Neural progenitor cell (in vitro differentiated cells): ENCODE results near the gene RPL6. TPM values are rescaled to one million over a fixed set of nuclear protein-coding genes. Genes with fewer than 3 reads are reported as not detected.
"Not testable (repeated sequence)": the region's sequence is repeated elsewhere in the genome, so short reads cannot be mapped to it uniquely, and the experiment has no call there.

Experiments used
- DNase-seq: peaks from one replicate; pipeline ENCODE4 v3.0.0-alpha.2; 2016; ENCODE audit warnings: low spot score
- H2AFZ ChIP-seq: fragments of 200-600 bp; sonication (generic); replicated peaks from 2 replicates; pipeline ENCODE4 v1.6.1; 2016; ENCODE audit warnings: antibody characterized with exemption
- H3F3A ChIP-seq: fragments of 200-600 bp; sonication (generic); 2 replicates; pipeline ENCODE4 v1.6.1; 2016; ENCODE audit warnings: antibody characterized with exemption, low read depth
- H3K27ac ChIP-seq: fragments of 200-600 bp; sonication (generic); 2 replicates; pipeline ENCODE4 v1.5.1; 2016; ENCODE audit warnings: mild to moderate bottlenecking
- H3K27me3 ChIP-seq: fragments of 200-600 bp; sonication (generic); 2 replicates; pipeline ENCODE4 v1.6.1; 2016; ENCODE audit warnings: mild to moderate bottlenecking, moderate library complexity
- H3K36me3 ChIP-seq: fragments of 200-600 bp; sonication (generic); 2 replicates; pipeline ENCODE4 v1.5.1; 2016
- H3K4me1 ChIP-seq: fragments of 200-600 bp; sonication (generic); 2 replicates; pipeline ENCODE4 v1.6.1; 2016; ENCODE audit warnings: mixed run types
- H3K4me2 ChIP-seq: fragments of 200-600 bp; sonication (generic); 2 replicates; pipeline ENCODE4 v1.6.1; 2016
- H3K4me3 ChIP-seq: fragments of 200-600 bp; sonication (generic); 2 replicates; pipeline ENCODE4 v1.5.1; 2016
- H3K79me2 ChIP-seq: fragments of 200-600 bp; sonication (generic); 2 replicates; pipeline ENCODE4 v1.6.1; 2016; ENCODE audit warnings: low read depth
- H3K9ac ChIP-seq: fragments of 200-600 bp; sonication (generic); 2 replicates; pipeline ENCODE4 v1.6.1; 2016
- H3K9me3 ChIP-seq: fragments of 200-600 bp; sonication (generic); 2 replicates; pipeline ENCODE4 v1.5.1; 2016; ENCODE audit warnings: low read depth
- H4K20me1 ChIP-seq: fragments of 200-600 bp; sonication (generic); 2 replicates; pipeline ENCODE4 v1.6.1; 2016; ENCODE audit warnings: low read depth
- H3K27ac Mint-ChIP-seq: 3 replicates; pipeline ENCODE4 v1.8.0; 2021; ENCODE audit warnings: mixed read lengths
- H3K27me3 Mint-ChIP-seq: 2 replicates; pipeline ENCODE4 v1.8.0; 2022; ENCODE audit warnings: low read depth, mild to moderate bottlenecking, inconsistent platforms, moderate library complexity, mixed read lengths; ENCODE audit not compliant: insufficient read depth
- H3K36me3 Mint-ChIP-seq: 3 replicates; pipeline ENCODE4 v1.8.0; 2021; ENCODE audit warnings: mixed read lengths
- H3K4me1 Mint-ChIP-seq: 3 replicates; pipeline ENCODE4 v1.8.0; 2021; ENCODE audit warnings: mixed read lengths
- H3K4me3 Mint-ChIP-seq: 3 replicates; pipeline ENCODE4 v1.8.0; 2021; ENCODE audit warnings: mild to moderate bottlenecking, moderate library complexity, mixed read lengths
- H3K9me3 Mint-ChIP-seq: 3 replicates; pipeline ENCODE4 v1.8.0; 2020; ENCODE audit warnings: mixed read lengths
- CTCF ChIP-seq: fragments of 200-600 bp; sonication (generic); IDR thresholded peaks from 2 replicates; pipeline ENCODE4 v1.5.1; 2017; ENCODE audit warnings: antibody characterized with exemption, mild to moderate bottlenecking
- EZH2 ChIP-seq: fragments of 200-600 bp; sonication (generic); IDR thresholded peaks from 2 replicates; pipeline ENCODE4 v1.6.1; 2017; ENCODE audit warnings: antibody characterized with exemption, mild to moderate bottlenecking, moderate library complexity
- EZH2phosphoT487 ChIP-seq: fragments of 200-600 bp; sonication (generic); IDR thresholded peaks from 2 replicates; pipeline ENCODE4 v1.6.1; 2017; ENCODE audit warnings: antibody characterized with exemption
- total RNA-seq: library from RNA; depleted of rRNA; stranded (reverse); fragments of >200 nt; gene quantifications from 2 replicates; pipeline ENCODE4 v1.2.3, GENCODE V29; 2015; ENCODE audit warnings: low replicate concordance

RPL6 gene
- total RNA-seq, 1 donor from 2014 or later, result 3,685 TPM

DNA sequence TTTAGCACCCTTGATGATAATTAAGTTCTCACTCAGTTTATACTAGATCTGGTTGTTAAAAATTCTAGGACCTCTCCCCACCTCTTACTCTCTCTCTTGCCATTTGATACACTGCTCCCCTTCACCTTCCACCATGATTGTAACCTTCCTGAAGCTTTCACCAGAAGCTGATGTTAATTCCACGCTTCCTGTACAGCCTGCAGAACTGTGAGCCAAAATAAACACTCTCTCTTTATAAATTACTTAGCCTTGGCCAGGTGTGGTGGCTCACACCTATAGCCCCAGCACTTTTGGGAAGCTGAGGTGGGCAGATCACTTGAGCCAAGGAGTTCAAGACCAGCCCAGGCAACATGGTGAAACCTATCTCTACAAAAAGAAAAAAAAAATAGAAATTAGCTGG is 16.1 kb downstream of the RPL6 start:
- H3K27ac Mint-ChIP-seq, result no peak overlapping the region
- no peak overlapping the region for H3K9ac ChIP-seq
- H3K36me3 Mint-ChIP-seq, result no peaks in the 10 kb centered on the region
- no peak overlapping the region for H3K4me2 ChIP-seq
- H3K79me2 ChIP-seq, result no peaks in the 10 kb centered on the region
- no peak overlapping the region for H3K4me3 ChIP-seq
- no peaks in the 10 kb centered on the region for H3K4me1 Mint-ChIP-seq
- H3K4me1 ChIP-seq, result no peaks in the 10 kb centered on the region
- H3K27me3 ChIP-seq, result no peaks in the 10 kb centered on the region
- no peaks in the 10 kb centered on the region for H3K9me3 ChIP-seq
- no peak for DNase-seq
- no peaks in the 10 kb centered on the region for H3K36me3 ChIP-seq
- no peak overlapping the region for H2AFZ ChIP-seq
- no peak overlapping the region for H3K27ac ChIP-seq
- no peak for TF ChIP-seq CTCF
- no peak for TF ChIP-seq EZH2phosphoT487
- TF ChIP-seq EZH2, result no peak
- peaks cover 11% of the 10 kb centered on the region for H3K27me3 Mint-ChIP-seq
- peaks cover 11% of the 10 kb centered on the region for H3K9me3 Mint-ChIP-seq
- H3K4me3 Mint-ChIP-seq, result no peak overlapping the region
- H4K20me1 ChIP-seq, result no peaks in the 10 kb centered on the region
- no peaks in the 10 kb centered on the region for H3F3A ChIP-seq

- not testable (repeated sequence) for H3K27ac Mint-ChIP-seq, DNase-seq, H3K36me3 ChIP-seq
These were observed 19.3 kb downstream of the RPL6 start for GRCh38 chr12:112389922-112390654.

GRCh38 chr12:112389228-112389627 is 20.2 kb downstream of the RPL6 start:
- H3K4me1 ChIP-seq, result no peaks in the 10 kb centered on the region
- Mint-ChIP-seq H3K27me3 (peaks cover 10% of the 10 kb centered on the region), H3K4me3 (no peak overlapping the region), H3K4me1 (peaks cover 11% of the 10 kb centered on the region), H3K27ac (no peak overlapping the region), H3K9me3 (no peaks in the 10 kb centered on the region), H3K36me3 (no peaks in the 10 kb centered on the region)
- no peaks in the 10 kb centered on the region for H3K27me3 ChIP-seq
- H3F3A ChIP-seq, result no peaks in the 10 kb centered on the region
- H2AFZ ChIP-seq, result no peak overlapping the region
- no peak overlapping the region for H3K27ac ChIP-seq
- no peaks in the 10 kb centered on the region for H3K79me2 ChIP-seq
- H3K36me3 ChIP-seq, result no peaks in the 10 kb centered on the region
- no peak overlapping the region for H3K9ac ChIP-seq
- H3K4me2 ChIP-seq, result no peak overlapping the region
- no peak for TF ChIP-seq EZH2
- no peak for TF ChIP-seq CTCF
- H4K20me1 ChIP-seq, result no peaks in the 10 kb centered on the region
- H3K9me3 ChIP-seq, result no peaks in the 10 kb centered on the region
- DNase-seq, result no peak
- H3K4me3 ChIP-seq, result no peak overlapping the region

More at GRCh38 chr12:112389922-112390654, 19.3 kb downstream of the RPL6 start:
- peaks cover 11% of the 10 kb centered on the region for H3K4me1 Mint-ChIP-seq
- not testable (repeated sequence) for H2AFZ ChIP-seq, H3K36me3 Mint-ChIP-seq, H4K20me1 ChIP-seq, H3K27me3 ChIP-seq, H3K9me3 Mint-ChIP-seq, H3K4me3 ChIP-seq, H3K4me2 ChIP-seq, H3F3A ChIP-seq, H3K27ac ChIP-seq, H3K9ac ChIP-seq, H3K79me2 ChIP-seq, H3K9me3 ChIP-seq, H3K4me1 ChIP-seq, H3K4me3 Mint-ChIP-seq
- peaks cover 10% of the 10 kb centered on the region for H3K27me3 Mint-ChIP-seq

DNA sequence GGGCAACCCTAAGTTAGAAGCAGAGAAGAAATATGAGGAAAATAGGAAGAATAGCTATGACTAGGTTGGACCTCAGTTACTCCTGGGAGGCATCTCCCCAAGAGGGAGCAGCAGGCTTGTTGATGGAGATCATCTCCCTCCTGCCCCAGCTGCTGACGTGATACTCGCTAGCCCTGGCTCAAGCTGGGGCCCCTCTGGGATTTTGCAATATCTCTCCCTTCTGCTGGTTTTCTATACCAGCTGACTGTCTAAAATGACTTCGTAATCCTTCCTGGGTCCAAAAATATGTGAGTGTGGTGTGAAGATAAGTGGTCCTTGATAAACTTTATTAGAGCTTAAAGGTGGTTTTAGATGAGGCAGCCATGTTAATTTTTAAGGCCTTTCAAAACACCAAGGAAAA is 22.7 kb downstream of the RPL6 start:
- TF ChIP-seq CTCF (no peak), EZH2 (no peak), EZH2phosphoT487 (no peak)
- no peak overlapping the region for H3K27ac ChIP-seq

More for the DNA sequence above, 22.7 kb downstream of the RPL6 start:
- Mint-ChIP-seq H3K4me1 (peaks cover 15% of the 10 kb centered on the region), H3K27ac (no peak overlapping the region), H3K9me3 (no peaks in the 10 kb centered on the region), H3K36me3 (no peaks in the 10 kb centered on the region), H3K4me3 (no peak overlapping the region), H3K27me3 (peaks cover 10% of the 10 kb centered on the region)
- Histone ChIP-seq H3K4me2 (no peak overlapping the region), H4K20me1 (no peaks in the 10 kb centered on the region), H3F3A (peaks cover 13% of the 10 kb centered on the region), H3K27me3 (no peaks in the 10 kb centered on the region), H3K79me2 (no peaks in the 10 kb centered on the region), H3K9me3 (no peaks in the 10 kb centered on the region), H3K9ac (no peak overlapping the region), H3K4me1 (no peaks in the 10 kb centered on the region), H3K36me3 (no peaks in the 10 kb centered on the region), H3K4me3 (no peak overlapping the region), H2AFZ (peak overlapping the region; percentile 80)
- no peak for DNase-seq
